Left forelimb (tissue), 1 donor: ENCODE data around the gene UGT1A8.
"Not testable (repeated sequence)": the region's sequence is repeated elsewhere in the genome, so short reads cannot be mapped to it uniquely, and the experiment has no call there.

Experiments used
- DNase-seq: peaks from one replicate; pipeline ENCODE4 v3.0.0-alpha.2; 2018; ENCODE audit warnings: low spot score

UGT1A8 gene

GRCh38 chr2:233714121-233714520, 96.7 kb downstream of the UGT1A8 start:
- DNase-seq, result no peak

DNA sequence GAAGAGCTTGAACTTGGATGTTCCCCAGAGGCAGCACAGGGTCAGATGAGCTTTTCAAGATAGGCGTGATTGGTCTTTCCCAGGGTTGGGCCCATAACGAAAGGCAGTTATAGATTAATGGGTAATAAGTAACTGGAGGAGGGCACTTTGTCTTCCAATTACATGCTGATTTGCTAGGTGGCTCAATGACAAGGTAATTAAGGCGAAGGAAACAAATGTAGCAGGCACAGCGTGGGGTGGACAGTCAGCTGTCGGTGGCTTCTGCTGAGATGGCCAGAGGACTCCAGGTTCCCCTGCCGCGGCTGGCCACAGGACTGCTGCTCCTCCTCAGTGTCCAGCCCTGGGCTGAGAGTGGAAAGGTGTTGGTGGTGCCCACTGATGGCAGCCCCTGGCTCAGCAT, 101.1 kb downstream of the UGT1A8 start, which contains the start of gene UGT1A4:
Gene UGT1A4 (plus strand): TSS at position 185 of the 400 bp plus-strand sequence. CDS start 85 bp downstream, at position 270.
- no peak for DNase-seq

- DNase-seq, result no peak
These were observed 111.4 kb downstream of the UGT1A8 start, which contains the start of gene UGT1A3 for GRCh38 chr2:233728723-233729301. Gene UGT1A3 (plus strand): TSS chr2:233729042. CDS start chr2:233729127, 85 bp downstream.

- not testable (repeated sequence) for DNase-seq
These were observed 119.6 kb downstream of the UGT1A8 start for GRCh38 chr2:233736868-233737653.

- no peak for DNase-seq
These were observed 123.4 kb downstream of the UGT1A8 start for GRCh38 chr2:233740870-233741269.

DNA sequence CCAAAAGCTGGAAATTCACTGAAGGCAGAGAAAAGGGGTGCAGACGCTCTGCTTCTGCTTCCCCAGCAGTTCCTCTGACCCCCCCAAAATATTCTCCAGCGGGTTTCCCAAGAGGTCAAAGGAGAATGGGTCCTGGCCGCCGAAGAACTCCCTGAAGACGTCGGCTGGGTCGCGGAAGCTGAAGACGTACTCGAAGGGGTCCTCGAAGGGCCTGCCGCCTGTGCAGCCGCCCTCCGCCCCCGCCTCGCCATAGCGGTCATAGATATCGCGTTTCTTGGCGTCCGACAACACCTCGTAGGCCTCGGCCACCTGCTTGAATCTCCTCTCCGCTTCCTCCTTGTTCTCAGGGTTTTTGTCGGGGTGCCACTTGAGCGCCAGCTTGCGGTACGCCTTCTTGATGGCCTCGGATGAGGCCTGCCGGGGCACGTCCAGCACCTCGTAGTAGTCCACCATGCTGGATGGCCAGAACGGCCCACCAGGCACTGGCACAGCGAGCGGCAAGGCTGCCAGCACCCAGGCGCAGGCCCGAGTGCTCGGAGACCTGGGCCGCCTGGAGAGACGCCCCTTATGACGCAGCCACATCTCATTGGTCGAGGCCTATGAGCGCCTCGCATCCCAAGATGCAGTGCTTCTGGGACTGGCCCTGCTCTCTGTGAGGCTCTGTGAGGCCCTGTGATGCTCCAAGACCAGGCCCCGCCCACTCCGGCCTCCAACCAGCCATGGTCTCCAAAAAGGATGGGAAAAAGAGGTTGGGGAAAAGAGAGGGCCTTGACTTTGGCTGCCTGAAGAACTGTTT, 126.2 kb downstream of the UGT1A8 start:
- no peak for DNase-seq

DNA sequence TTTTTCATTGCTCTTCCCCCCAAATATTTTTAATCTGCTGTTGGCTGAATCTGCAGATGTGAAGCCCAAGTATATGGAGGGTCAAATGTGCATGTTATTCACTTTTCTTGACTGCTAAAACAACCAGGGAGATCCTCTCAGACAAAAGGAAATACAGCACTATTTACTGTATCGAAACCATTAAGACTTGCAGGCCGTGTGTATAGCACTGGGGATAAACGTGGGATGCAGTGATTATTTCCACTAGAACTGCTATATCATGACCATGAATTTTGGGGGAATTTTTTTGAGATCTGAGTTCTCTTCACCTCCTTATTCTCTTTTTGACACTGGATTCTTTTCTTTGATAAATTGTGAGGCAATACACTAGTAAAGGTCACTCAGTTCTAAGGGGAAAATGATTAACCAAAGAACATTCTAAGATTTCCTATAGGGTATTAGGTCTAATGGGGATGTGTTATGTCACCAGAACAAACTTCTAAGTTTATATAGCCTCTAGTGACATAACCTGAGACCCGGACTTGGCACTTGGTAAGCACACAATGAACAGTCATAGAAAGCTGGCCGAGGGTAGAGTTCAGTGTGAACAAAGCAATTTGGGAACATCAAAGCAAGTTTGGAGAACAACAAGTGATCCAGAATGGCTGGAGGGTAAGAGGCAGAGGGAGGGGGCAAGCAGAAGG, 127.8 kb downstream of the UGT1A8 start:
- DNase-seq, result no peak

DNA sequence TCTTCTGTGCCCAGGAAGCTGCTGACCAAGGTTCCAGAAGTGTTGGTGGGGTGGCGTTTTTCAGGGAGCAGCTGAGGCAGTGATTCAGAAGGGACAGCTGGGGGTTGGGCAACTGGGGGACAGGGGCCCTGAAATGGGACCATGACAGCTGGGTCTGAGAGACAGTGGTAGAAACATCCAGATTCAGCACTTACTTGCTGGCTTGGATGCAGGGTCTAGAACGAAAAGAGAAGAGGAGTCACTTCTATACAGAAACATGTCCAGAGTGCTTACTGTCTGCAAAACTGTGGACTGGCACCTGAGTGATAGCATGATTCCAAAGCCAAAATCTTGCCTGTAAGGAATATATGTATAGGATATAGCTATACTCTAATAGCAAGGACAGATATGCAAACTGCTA, 128.4 kb downstream of the UGT1A8 start:
- not testable (repeated sequence) for DNase-seq

DNA sequence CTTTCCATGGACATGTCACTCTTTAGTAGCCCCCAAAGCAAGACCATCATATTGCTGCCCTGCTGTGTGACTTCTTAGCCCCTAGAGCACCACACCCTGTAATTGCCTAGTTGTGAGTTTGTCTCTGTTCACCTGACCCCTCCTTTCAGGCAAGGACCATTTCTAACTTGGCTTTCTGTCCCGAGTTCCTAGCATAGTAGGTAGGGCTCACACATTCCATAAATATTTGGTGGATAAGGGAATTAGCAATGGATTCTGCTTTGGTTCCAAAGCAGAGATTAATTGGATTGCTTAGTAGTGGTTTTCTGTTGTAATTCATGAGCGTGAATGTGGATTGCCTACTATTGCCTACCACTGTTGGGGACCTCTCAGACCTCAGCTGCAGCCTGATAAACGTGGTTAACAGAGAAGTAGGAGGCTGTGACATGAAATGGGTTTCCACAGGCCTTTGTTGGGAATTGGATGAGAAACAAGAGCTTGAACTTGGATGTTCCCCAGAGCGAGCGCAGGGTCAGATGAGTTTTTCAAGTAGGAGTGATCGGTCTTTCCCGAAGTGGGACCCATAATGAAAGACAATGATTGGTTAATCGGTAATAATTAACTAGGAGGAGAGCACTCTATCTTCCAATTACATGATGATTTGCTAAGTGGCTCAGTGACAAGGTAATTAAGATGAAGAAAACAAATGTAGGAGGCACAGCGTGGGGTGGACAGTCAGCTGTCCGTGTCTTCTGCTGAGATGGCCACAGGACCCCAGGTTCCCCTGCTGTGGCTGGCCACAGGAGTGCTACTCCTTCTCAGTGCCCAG, 129.2 kb downstream of the UGT1A8 start:
- DNase-seq, result no peak

DNA sequence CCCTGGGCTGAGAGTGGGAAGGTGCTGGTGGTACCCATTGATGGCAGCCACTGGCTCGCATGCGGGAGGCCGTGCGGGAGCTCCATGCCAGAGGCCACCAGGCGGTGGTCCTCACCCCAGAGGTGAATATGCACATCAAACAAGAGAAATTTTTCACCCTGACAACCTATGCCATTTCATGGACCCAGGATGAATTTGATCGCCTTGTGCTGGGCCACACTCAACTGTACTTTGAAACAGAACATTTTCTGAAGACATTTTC, 129.8 kb downstream of the UGT1A8 start:
- DNase-seq, result no peak

GRCh38 chr2:233750689-233751088, 133.3 kb downstream of the UGT1A8 start:
- DNase-seq, result not testable (repeated sequence)

GRCh38 chr2:233751212-233752009, 134.0 kb downstream of the UGT1A8 start:
- DNase-seq, result not testable (repeated sequence)

DNA sequence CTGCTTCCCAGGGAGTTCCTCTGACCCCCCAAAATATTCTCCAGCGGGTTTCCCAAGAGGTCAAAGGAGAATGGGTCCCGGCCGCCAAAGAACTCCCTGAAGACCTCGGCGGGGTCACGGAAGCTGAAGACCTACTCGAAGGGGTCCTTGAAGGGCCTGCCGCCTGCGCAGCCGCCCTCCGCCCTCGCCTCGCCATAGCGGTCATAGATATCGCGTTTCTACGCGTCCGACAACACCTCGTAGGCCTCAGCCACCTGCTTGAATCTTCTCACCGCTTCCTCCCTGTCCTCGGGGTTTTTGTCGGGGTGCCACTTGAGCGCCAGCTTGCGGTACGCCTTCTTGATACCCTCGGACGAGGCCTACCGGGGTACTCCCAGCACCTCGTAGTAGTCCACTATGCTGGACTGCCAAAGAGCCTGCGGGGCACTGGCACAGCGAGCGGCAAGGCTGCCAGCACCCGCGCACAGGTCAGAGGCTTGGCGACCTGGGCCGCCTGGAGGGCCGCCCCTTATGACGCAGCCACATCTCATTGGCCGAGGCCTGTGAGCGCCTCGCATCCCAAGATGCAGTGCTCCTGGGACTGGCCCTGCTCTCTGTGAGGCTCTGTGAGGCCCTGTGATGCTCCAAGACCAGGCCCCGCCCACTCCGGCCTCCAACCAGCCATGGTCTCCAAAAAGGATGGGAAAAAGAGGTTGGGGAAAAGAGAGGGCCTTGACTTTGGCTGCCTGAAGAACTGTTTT, 137.6 kb downstream of the UGT1A8 start:
- DNase-seq, result no peak

- no peak for DNase-seq
These were observed 139.1 kb downstream of the UGT1A8 start for GRCh38 chr2:233756429-233757081.

- DNase-seq, result no peak
These were observed 140.7 kb downstream of the UGT1A8 start for GRCh38 chr2:233758141-233758540.

DNA sequence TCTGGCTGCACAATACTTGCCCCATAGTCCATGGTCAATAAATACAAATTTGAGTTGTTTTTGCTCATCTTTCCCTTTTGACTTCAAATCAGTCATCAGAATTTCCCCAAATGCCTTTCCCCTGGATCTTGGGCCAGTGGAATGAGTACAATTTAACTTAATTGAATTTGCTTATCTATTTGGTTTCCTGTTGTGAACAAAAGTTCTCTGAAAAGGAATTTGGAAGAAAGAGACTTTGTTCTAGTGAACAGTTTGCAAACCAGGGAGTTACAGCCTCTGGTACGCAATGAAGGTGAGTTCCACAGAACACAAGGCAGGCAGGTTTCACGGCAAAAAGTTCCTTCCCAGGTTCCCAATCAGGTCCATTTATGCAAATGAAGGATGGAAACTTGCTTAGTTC, 141.4 kb downstream of the UGT1A8 start:
- DNase-seq, result no peak

DNA sequence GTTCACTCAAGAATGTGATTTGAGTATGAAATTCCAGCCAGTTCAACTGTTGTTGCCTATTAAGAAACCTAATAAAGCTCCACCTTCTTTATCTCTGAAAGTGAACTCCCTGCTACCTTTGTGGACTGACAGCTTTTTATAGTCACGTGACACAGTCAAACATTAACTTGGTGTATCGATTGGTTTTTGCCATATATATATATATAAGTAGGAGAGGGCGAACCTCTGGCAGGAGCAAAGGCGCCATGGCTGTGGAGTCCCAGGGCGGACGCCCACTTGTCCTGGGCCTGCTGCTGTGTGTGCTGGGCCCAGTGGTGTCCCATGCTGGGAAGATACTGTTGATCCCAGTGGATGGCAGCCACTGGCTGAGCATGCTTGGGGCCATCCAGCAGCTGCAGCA, 142.6 kb downstream of the UGT1A8 start, which contains the start of gene UGT1A1:
Gene UGT1A1 (plus strand): TSS at position 228 of the 400 bp plus-strand sequence. CDS start 18 bp downstream, at position 246.
- no peak for DNase-seq

DNA sequence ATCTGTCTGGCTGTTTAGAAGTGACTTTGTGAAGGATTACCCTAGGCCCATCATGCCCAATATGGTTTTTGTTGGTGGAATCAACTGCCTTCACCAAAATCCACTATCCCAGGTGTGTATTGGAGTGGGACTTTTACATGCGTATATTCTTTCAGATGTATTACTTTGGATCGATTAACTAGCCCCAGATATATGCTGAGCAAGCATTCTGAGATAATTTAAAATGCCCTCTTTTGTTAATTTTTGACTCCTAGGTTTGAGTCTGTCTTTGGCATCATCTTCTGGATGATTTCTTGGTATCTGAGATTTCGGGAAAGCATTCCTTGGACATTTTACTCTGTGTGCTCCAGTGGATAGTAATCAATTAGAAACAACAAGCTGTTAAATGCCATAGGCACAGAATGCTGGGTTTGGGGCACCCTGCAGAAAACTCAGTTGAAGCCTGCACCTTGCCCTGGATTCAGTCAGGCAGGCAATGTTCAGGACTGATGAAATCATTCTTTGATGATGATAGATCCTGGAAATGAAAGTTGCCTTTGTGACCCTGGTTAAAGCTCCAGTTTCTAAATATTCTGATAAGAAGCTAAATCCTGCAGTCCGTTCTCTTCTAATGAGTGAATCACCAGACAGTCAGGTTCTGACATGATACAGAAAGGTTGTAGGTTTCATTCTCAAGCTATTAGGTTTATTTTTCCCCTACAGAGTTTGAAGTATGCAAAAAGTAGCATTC, 143.8 kb downstream of the UGT1A8 start:
- no peak for DNase-seq

DNA sequence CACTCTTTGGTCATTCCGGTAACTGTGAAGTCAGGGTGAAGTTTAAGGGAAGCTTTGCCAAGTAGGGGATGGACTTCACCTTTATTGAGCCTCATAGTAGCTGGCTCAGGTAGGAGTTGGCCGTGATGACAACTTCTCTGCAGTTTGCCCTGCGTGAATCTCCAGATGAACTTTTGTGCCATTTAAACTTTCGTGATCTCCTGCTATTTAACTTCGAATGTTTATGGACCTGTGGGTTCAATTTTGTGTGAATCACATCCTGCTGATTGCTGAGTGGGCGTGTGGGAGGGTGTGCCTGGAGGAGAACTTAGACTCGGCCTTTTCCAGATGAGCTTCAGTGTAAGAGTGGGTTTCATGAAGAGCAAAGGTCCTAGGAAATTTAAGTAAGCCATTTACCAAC, 146.8 kb downstream of the UGT1A8 start:
- DNase-seq, result no peak
